HepG2 (cell line): ENCODE data around the gene SFPQ.

Experiments used
- ZFP41 ChIP-seq: sonication (generic); formaldehyde crosslinking; IDR thresholded peaks from 2 replicates; pipeline ENCODE4 v1.4.0; 2020; ENCODE audit warnings: mild to moderate bottlenecking, missing genetic modification reagents, borderline replicate concordance
- ZSCAN5A ChIP-seq: sonication (generic); formaldehyde crosslinking; IDR thresholded peaks from 2 replicates; pipeline ENCODE4 v1.8.0; 2022; ENCODE audit warnings: mild to moderate bottlenecking, missing genetic modification reagents, borderline replicate concordance

GRCh38 chr1:35184495-35185199, 8.3 kb downstream of the SFPQ start:
- TF ChIP-seq ZFP41 (CRISPR knock-in tag) (no peak), ZSCAN5A (no peak)
